Mucosa of stomach (tissue), 1 donor: ENCODE measurements around the gene GLI1.

ENCODE experiments used
- H3K27me3 ChIP-seq: one replicate; pipeline ENCODE4 v1.7.0; 2013; ENCODE audit warnings: mild to moderate bottlenecking, low read length; ENCODE audit not compliant: control insufficient read depth, insufficient read depth
- H3K36me3 ChIP-seq: one replicate; pipeline ENCODE4 v1.7.0; 2013; ENCODE audit warnings: low read length; ENCODE audit not compliant: control insufficient read depth, insufficient read depth
- H3K4me1 ChIP-seq: one replicate; pipeline ENCODE4 v1.7.0; 2013; ENCODE audit warnings: mild to moderate bottlenecking, low read length; ENCODE audit not compliant: control insufficient read depth, insufficient read depth
- H3K4me3 ChIP-seq: one replicate; pipeline ENCODE4 v1.7.0; 2013; ENCODE audit warnings: low read length
- H3K9ac ChIP-seq: one replicate; pipeline ENCODE4 v1.7.0; 2013; ENCODE audit warnings: mild to moderate bottlenecking, low read length, moderate library complexity
- H3K9me3 ChIP-seq: one replicate; pipeline ENCODE4 v1.7.0; 2013; ENCODE audit warnings: mild to moderate bottlenecking, low read length, moderate library complexity; ENCODE audit not compliant: control insufficient read depth
- donor health status: Pancreatic carcinoma.

The GLI1 gene

GRCh38 chr12:57465030-57465746, 5.6 kb downstream of the GLI1 start:
- Histone ChIP-seq H3K9ac (no peak overlapping the region), H3K27me3 (peaks cover 42% of the 10 kb centered on the region), H3K4me1 (peaks cover 11% of the 10 kb centered on the region), H3K4me3 (no peak overlapping the region), H3K36me3 (no peaks in the 10 kb centered on the region), H3K9me3 (no peaks in the 10 kb centered on the region)

- peaks cover 35% of the 10 kb centered on the region for H3K27me3 ChIP-seq
- H3K9ac ChIP-seq: no peak overlapping the region
- H3K4me1 ChIP-seq: peaks cover 13% of the 10 kb centered on the region
- no peaks in the 10 kb centered on the region for H3K36me3 ChIP-seq
- no peak overlapping the region for H3K4me3 ChIP-seq
- no peaks in the 10 kb centered on the region for H3K9me3 ChIP-seq
These were observed 6.3 kb downstream of the GLI1 start for GRCh38 chr12:57465747-57466505.

- Histone ChIP-seq H3K36me3 (no peaks in the 10 kb centered on the region), H3K27me3 (peaks cover 34% of the 10 kb centered on the region)
These were observed 7.8 kb downstream of the GLI1 start for GRCh38 chr12:57467212-57467874.

GRCh38 chr12:57467915-57468314, 8.3 kb downstream of the GLI1 start:
- H3K9me3 ChIP-seq: no peaks in the 10 kb centered on the region

More at GRCh38 chr12:57467212-57467874, 7.8 kb downstream of the GLI1 start:
- Histone ChIP-seq H3K4me1 (peaks cover 17% of the 10 kb centered on the region), H3K9ac (no peak overlapping the region), H3K9me3 (no peaks in the 10 kb centered on the region), H3K4me3 (no peak overlapping the region)

GRCh38 chr12:57469296-57470164, 9.9 kb downstream of the GLI1 start:
- Histone ChIP-seq H3K9me3 (no peaks in the 10 kb centered on the region), H3K36me3 (no peaks in the 10 kb centered on the region), H3K4me1 (peaks cover 11% of the 10 kb centered on the region), H3K27me3 (peaks cover 49% of the 10 kb centered on the region), H3K4me3 (no peak overlapping the region), H3K9ac (no peak overlapping the region)

More at GRCh38 chr12:57467915-57468314, 8.3 kb downstream of the GLI1 start:
- no peaks in the 10 kb centered on the region for H3K36me3 ChIP-seq
- H3K4me3 ChIP-seq: no peak overlapping the region
- peaks cover 11% of the 10 kb centered on the region for H3K4me1 ChIP-seq
- no peak overlapping the region for H3K9ac ChIP-seq
- peaks cover 38% of the 10 kb centered on the region for H3K27me3 ChIP-seq

- Histone ChIP-seq H3K4me1 (peaks cover 19% of the 10 kb centered on the region), H3K4me3 (no peak overlapping the region), H3K36me3 (no peaks in the 10 kb centered on the region), H3K9me3 (no peaks in the 10 kb centered on the region), H3K9ac (no peak overlapping the region), H3K27me3 (peaks cover 51% of the 10 kb centered on the region)
These were observed 10.8 kb downstream of the GLI1 start for GRCh38 chr12:57470286-57470969.

- Histone ChIP-seq H3K27me3 (peaks cover 54% of the 10 kb centered on the region), H3K4me3 (no peak overlapping the region)
These were observed 11.5 kb downstream of the GLI1 start for GRCh38 chr12:57470970-57471656.

DNA sequence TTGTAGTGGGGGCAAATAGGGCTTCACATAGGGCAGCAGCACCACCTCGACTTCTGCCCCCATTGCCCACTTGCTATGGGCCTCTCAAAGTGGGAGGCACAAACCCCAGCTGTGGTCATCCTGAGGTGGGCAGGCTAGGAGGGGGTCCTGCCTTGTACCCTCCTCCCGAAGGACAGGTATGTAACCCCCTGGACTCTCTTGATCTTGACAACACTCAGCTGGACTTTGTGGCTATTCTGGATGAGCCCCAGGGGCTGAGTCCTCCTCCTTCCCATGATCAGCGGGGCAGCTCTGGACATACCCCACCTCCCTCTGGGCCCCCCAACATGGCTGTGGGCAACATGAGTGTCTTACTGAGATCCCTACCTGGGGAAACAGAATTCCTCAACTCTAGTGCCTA, 12.1 kb downstream of the GLI1 start:
- H3K9me3 ChIP-seq: no peaks in the 10 kb centered on the region
- H3K27me3 ChIP-seq: peaks cover 59% of the 10 kb centered on the region
- H3K4me3 ChIP-seq: no peak overlapping the region
- H3K9ac ChIP-seq: no peak overlapping the region
- H3K4me1 ChIP-seq: peaks cover 28% of the 10 kb centered on the region
- no peaks in the 10 kb centered on the region for H3K36me3 ChIP-seq

More at GRCh38 chr12:57470970-57471656, 11.5 kb downstream of the GLI1 start:
- Histone ChIP-seq H3K36me3 (no peaks in the 10 kb centered on the region), H3K9ac (no peak overlapping the region), H3K4me1 (peaks cover 26% of the 10 kb centered on the region), H3K9me3 (no peaks in the 10 kb centered on the region)

DNA sequence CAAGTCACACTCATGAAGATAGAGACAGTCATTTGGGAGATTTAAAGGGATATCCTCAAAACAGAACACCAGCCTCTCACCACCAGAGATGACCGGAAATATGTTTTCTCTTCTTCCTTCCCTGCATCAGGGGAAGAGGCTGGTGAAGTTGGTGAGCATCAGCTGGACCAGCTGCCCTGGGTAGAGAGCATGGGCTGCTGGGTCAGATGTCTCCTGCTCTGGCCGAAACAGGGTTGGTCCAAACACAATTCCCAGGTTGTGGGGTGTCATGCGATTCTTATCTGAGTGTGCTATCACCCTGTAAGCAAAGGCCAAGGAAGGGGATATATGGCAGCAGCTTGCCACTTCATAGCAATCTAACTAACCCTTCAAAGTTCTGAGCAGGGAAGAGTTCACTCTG, 12.8 kb downstream of the GLI1 start:
- Histone ChIP-seq H3K9ac (no peak overlapping the region), H3K4me3 (no peak overlapping the region), H3K9me3 (no peaks in the 10 kb centered on the region), H3K36me3 (no peaks in the 10 kb centered on the region), H3K4me1 (peaks cover 28% of the 10 kb centered on the region), H3K27me3 (peaks cover 62% of the 10 kb centered on the region)

- H3K4me3 ChIP-seq: no peak overlapping the region
- H3K27me3 ChIP-seq: peaks cover 64% of the 10 kb centered on the region
- no peaks in the 10 kb centered on the region for H3K36me3 ChIP-seq
- no peak overlapping the region for H3K9ac ChIP-seq
- H3K4me1 ChIP-seq: peaks cover 28% of the 10 kb centered on the region
- H3K9me3 ChIP-seq: no peaks in the 10 kb centered on the region
These were observed 13.8 kb downstream of the GLI1 start for GRCh38 chr12:57473392-57473791.
